ENCODE results near the gene DOCK9.
A peak's percentile ranks its signal among the peaks of the same experiment; 100 is the strongest.

The DOCK9 gene, protein sequence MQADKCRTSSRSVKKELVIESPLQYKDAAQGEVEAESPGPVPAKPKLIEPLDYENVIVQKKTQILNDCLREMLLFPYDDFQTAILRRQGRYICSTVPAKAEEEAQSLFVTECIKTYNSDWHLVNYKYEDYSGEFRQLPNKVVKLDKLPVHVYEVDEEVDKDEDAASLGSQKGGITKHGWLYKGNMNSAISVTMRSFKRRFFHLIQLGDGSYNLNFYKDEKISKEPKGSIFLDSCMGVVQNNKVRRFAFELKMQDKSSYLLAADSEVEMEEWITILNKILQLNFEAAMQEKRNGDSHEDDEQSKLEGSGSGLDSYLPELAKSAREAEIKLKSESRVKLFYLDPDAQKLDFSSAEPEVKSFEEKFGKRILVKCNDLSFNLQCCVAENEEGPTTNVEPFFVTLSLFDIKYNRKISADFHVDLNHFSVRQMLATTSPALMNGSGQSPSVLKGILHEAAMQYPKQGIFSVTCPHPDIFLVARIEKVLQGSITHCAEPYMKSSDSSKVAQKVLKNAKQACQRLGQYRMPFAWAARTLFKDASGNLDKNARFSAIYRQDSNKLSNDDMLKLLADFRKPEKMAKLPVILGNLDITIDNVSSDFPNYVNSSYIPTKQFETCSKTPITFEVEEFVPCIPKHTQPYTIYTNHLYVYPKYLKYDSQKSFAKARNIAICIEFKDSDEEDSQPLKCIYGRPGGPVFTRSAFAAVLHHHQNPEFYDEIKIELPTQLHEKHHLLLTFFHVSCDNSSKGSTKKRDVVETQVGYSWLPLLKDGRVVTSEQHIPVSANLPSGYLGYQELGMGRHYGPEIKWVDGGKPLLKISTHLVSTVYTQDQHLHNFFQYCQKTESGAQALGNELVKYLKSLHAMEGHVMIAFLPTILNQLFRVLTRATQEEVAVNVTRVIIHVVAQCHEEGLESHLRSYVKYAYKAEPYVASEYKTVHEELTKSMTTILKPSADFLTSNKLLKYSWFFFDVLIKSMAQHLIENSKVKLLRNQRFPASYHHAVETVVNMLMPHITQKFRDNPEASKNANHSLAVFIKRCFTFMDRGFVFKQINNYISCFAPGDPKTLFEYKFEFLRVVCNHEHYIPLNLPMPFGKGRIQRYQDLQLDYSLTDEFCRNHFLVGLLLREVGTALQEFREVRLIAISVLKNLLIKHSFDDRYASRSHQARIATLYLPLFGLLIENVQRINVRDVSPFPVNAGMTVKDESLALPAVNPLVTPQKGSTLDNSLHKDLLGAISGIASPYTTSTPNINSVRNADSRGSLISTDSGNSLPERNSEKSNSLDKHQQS (N-terminal part only)

GRCh38 chr13:98977568-98978265 lies at the start of gene DOCK9:
Gene DOCK9, minus strand, starts transcription at chr13:98978064. Its CDS starts 155 bp downstream, at chr13:98977909.
- no peak for DNase-seq (ENCODE audit: low read depth in 2 of 2)

DNA sequence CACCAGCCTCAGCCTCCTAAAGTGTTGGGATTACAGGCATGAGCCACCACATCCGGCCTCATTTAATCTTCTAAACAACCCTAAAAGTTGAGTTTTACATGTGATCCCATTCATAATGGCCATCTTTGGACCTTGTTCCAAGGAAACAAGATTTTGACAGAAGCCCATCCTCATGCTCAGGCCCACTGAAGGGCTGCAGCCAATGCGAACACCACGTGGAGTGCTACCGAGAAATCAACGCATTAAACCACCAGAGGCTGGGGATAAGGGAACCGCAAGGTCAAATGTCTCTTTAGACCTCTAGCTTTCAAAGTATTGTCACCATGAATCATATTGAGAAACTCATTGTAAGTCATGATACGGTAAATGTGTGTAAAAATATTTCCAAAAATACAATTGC lies 49.4 kb upstream of the DOCK9 start:
- DNase-seq (ENCODE audit: low read depth in 2 of 2), result no peak

DNA sequence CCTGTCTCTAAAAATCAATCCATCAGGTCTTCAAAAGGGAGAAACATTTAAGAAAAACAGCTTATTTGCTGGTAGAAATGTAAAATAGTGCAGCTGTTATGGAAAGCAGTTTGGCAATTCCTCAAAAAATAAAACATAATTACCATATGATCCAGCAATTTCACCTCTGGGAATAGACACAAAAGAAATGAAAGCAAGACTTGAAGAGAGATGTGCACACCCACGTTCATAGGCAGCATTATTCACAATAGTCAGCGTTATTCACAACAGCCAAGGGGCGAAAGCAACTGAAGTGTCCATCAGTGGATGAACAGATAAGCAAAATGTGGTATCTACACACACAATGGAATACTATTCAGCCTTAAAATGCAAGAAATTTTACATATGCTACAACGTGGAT lies 45.1 kb upstream of the DOCK9 start:
- DNase-seq (ENCODE audit: low read depth in 2 of 2), result no peak

DNA sequence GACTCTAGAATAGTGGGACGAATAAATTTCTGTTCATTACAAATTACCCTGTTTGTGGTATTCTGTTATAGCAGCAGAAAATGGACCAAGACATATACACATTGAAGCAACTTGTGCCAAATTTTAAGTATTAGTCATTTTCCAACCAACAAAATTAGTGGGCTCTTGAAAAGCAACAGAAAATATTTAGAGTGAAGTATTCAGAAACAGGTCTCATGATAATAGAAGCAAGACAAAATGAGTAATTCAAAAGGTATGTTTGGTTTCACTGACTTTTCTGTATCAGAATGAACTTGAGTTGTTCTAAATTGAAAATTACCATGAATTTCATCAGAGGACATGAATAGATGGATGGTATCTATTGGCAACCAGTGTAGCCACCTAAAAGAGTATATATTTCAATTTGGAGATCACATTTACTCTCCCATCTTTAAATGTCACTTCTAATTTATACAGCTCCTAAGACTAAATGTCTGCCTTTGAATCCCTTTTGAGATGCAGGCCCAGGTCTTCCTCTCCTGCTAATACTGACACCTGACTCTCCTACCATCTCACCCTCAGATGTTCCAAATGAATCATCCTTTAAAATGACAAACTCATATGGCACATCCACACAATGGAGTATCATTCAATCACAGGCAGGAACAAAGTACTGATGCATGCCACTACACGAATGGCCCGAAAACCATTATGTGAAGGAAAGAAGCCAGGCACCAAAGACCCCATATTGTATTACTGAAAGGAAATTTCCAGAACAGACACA lies 40.7 kb upstream of the DOCK9 start:
- DNase-seq (ENCODE audit: low read depth in 2 of 2), result peak; percentile 60

- no peak for DNase-seq (ENCODE audit: low read depth in 2 of 2)
Observed at GRCh38 chr13:99015606-99016490, 38.0 kb upstream of the DOCK9 start.

DNA sequence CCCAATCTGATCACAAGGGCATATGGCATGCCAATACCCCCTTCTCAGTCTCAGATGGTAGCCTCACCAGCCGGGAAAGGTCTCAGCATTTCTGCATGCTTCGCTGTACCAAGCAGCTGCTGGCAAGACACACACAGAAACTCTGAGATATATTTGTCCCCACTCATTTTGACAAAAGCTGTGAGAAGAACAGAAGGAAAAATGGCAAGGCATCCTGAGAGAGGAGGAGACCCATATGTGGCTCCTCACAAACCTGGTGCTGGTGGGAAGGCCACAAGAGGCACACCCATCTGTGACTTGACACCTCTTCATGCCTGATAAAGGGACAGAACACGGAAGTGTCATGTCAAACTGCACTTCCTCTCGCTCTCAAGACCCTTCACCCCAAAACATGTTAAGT lies 36.7 kb upstream of the DOCK9 start:
- DNase-seq (ENCODE audit: low read depth in 2 of 2), result no peak

DNA sequence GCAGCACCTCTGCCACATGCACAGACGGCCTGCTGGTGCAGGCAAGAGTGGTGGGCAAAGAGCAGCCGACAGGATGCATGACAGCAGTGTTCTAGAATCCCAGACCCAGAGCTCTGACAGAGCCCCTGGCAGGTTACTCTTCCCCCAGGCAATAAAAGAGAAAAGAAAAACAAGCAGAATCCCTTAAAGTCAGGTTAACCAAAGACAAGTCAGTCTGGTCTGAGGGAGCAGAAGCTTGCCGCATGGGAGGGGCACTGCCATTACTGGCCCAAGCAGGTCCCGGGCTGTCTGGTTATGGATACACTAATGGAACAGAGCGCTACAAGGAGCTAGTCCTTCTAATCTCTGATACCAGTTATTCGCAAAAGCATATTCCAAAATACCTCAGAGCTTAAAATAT lies 36.1 kb upstream of the DOCK9 start:
- DNase-seq (ENCODE audit: low read depth in 2 of 2), result no peak

GRCh38 chr13:99012539-99012938 lies 34.7 kb upstream of the DOCK9 start:
- no peak for DNase-seq (ENCODE audit: low read depth in 2 of 2)

GRCh38 chr13:99009987-99010551 lies 32.2 kb upstream of the DOCK9 start:
- DNase-seq (ENCODE audit: low read depth in 2 of 2), result no peak

GRCh38 chr13:99008577-99008976 lies 30.7 kb upstream of the DOCK9 start:
- DNase-seq (ENCODE audit: low read depth in 2 of 2), result no peak

DNA sequence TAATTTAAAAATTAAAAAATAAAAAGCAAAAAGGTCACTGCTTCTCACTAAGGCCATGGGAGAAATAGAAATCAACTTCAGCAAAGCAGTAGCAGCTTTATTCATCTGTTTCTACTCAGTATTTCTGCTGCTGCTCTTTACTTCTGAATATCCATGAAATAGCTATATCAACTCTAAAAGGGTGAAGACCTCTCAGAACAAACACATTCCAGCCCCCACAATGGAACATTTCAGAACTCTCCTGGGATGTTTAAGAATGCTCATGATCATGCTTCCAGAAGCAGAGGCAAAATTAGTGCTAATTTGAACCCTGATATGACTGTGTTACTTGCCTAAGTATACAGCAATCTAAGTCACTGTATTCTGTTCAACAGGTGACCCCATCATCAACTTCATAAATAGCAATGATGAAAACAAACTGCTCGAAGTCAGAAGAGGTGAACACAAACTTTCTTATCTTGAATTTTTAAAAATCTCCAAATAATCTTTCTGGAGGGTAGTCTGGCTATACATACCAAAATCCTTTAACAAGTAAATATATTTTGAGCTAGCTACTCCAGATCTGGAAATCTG lies 29.6 kb upstream of the DOCK9 start:
- DNase-seq (ENCODE audit: low read depth in 2 of 2), result no peak

- no peak for DNase-seq (ENCODE audit: low read depth in 2 of 2)
Observed at GRCh38 chr13:99005609-99006008, 27.7 kb upstream of the DOCK9 start.

- DNase-seq (ENCODE audit: low read depth in 2 of 2), result no peak
Observed at GRCh38 chr13:99004978-99005377, 27.1 kb upstream of the DOCK9 start.

DNA sequence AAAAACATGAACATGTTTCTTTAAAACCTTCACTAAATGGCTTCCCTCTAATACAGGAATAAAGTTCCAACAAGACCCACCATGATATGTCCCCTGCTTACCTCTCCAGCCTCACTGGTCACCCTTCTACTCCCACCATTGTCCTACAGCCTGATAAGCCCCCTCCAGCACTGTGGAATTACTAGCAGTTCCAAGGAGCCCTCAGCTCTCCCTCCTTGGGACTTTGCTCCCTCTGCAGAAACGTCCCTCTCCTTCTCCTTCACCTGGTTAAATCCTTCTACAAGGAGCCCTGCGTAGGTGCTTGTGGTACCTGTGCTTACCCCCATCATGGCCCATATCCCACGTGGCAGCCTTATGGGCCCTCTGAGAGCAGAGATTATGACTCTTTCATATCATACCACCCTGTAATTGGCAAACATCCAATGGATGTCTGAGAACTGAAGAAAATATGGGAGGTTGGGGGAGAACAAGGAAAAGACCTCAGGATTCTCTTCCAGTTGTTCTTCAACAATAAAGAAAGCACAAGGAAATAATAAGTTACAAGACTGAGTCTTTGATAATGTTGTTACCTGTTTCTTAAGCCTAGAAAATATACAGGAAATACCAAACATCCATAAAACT lies 26.1 kb upstream of the DOCK9 start:
- no peak for DNase-seq (ENCODE audit: low read depth in 2 of 2)

GRCh38 chr13:99003186-99003585 lies 25.3 kb upstream of the DOCK9 start:
- DNase-seq (ENCODE audit: low read depth in 2 of 2), result no peak

DNA sequence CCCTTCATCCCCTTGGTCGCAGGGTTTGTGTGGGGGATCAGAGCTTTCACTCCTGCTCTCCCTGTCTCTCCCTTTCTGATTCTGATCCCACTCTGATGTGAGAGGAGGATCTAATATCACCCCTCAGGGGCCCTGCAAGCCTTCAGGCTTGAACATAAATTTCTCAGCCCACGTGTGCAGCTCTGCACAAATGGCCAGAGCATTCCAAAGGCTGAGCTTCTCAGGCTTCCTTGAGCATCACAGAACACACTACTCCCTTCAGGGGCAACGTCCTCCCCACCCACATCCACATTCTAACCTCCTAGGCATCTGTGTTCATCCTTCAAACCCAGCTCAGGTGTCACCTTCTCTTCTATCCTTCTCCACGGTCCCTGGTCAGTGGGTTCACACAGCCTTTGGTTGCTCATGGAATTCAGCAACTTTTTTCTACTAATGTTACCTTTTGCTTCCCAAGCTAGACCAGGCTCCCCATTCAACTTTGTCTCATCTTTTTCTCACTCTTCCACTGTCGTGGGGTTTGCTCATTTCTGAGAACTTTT lies 24.4 kb upstream of the DOCK9 start:
- DNase-seq (ENCODE audit: low read depth in 2 of 2), result no peak

DNA sequence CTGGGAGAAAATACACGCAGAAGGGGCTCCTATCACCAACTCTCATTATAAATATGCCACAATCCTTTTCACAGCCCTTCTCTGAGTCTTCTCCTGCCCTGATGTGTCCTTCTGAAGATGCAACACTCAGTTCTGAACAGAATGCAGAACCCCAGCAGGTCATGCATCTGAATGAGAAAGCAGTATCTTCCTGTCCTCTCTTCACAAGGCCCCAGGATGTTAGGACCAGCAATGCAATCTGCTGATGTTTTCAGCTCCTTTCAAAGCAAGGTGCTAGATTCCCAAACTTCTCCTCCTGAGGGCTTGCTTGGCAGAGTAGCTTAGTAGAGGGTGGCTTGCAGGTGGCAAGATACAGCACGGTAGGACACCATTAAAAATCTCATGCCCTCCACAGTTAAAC lies 22.3 kb upstream of the DOCK9 start:
- DNase-seq (ENCODE audit: low read depth in 2 of 2), result no peak

DNA sequence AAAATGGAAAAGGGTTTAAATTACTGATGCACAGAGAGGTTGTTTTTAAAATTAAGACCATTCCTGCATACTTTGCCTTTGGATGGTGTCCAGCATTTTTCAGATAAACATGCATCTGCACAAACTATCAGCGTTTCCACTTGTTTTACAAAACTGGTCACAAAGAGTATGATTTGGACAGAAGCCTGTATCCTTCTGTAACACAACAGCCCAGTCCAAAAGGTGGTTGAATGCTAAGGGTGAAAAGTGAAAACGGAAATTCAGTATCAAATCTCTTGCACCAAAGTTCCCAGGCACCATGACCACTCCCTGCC lies 21.7 kb upstream of the DOCK9 start:
- no peak for DNase-seq (ENCODE audit: low read depth in 2 of 2)
